Measurements from ENCODE around the gene OVAAL. TPM values are rescaled to one million over a fixed set of nuclear protein-coding genes. Genes with fewer than 3 reads are reported as not detected.

OVAAL gene
- total and polyA plus RNA-seq, 4 donors, result 0.17 TPM; not detected in 3

GRCh38 chr1:180560200-180560867 is 1.6 kb downstream of the OVAAL start:
- Histone ChIP-seq H3K27ac (ENCODE audit: low read depth in 1 of 2, low read length in 1 of 2) (peak overlapping the region in 1 of 2 donors; percentile 73), H3K4me1 (ENCODE audit: control insufficient read depth in 5 of 5, insufficient read depth in 5 of 5, low read length in 5 of 5) (peaks cover 0 to 20% (median 0%) of the 10 kb centered on the region in 5 donors), H3K4me3 (no peak overlapping the region), H3K27me3 (ENCODE audit: control insufficient read depth in 3 of 3, insufficient read depth in 3 of 3, low read length in 2 of 3) (no peaks in the 10 kb centered on the region), H3K9ac (ENCODE audit: insufficient read depth in 1 of 2, low read length in 2 of 2) (no peak overlapping the region), H3K36me3 (ENCODE audit: control insufficient read depth in 4 of 4, insufficient read depth in 4 of 4, low read length in 4 of 4) (no peaks in the 10 kb centered on the region), H3K9me3 (ENCODE audit: control insufficient read depth in 4 of 4, insufficient read depth in 3 of 4, low read length in 3 of 4) (no peaks in the 10 kb centered on the region)
- ATAC-seq (ENCODE audit: insufficient read depth, low FRiP score) (no peak), DNase-seq (no peak)
- no peak for TF ChIP-seq CTCF (IDR thresholded peaks at IDR 0.05; ENCODE audit: control extremely low read depth, extremely low read depth)
- WGBS, 2 donors, result 39 to 54% methylated on average over 3 of the region's 3 CpGs

GRCh38 chr1:180560868-180561600 is 2.3 kb downstream of the OVAAL start:
- 80 to 89% methylated on average over 5 of the region's 5 CpGs for WGBS, 2 donors
- H3K9ac ChIP-seq (ENCODE audit: insufficient read depth in 1 of 2, low read length in 2 of 2), result no peak overlapping the region
- H3K27me3 ChIP-seq (ENCODE audit: control insufficient read depth in 3 of 3, insufficient read depth in 3 of 3, low read length in 2 of 3), result no peaks in the 10 kb centered on the region
- no peak for TF ChIP-seq CTCF (IDR thresholded peaks at IDR 0.05; ENCODE audit: control extremely low read depth, extremely low read depth)
- no peaks in the 10 kb centered on the region for H3K9me3 ChIP-seq (ENCODE audit: control insufficient read depth in 4 of 4, insufficient read depth in 3 of 4, low read length in 3 of 4)
- H3K4me1 ChIP-seq (ENCODE audit: control insufficient read depth in 5 of 5, insufficient read depth in 5 of 5, low read length in 5 of 5), result peaks cover 0 to 26% (median 0%) of the 10 kb centered on the region in 5 donors
- no peak for ATAC-seq (ENCODE audit: insufficient read depth, low FRiP score)
- DNase-seq, result no peak
- no peak overlapping the region for H3K4me3 ChIP-seq
- peak overlapping the region in 1 of 2 donors; percentile 94 for H3K27ac ChIP-seq (ENCODE audit: low read depth in 1 of 2, low read length in 1 of 2)
- no peaks in the 10 kb centered on the region for H3K36me3 ChIP-seq (ENCODE audit: control insufficient read depth in 4 of 4, insufficient read depth in 4 of 4, low read length in 4 of 4)

- no peaks in the 10 kb centered on the region for H3K27me3 ChIP-seq (ENCODE audit: control insufficient read depth in 3 of 3, insufficient read depth in 3 of 3, low read length in 2 of 3)
- no peak overlapping the region for H3K9ac ChIP-seq (ENCODE audit: insufficient read depth in 1 of 2, low read length in 2 of 2)
- H3K9me3 ChIP-seq (ENCODE audit: control insufficient read depth in 4 of 4, insufficient read depth in 3 of 4, low read length in 3 of 4), result no peaks in the 10 kb centered on the region
- no peak for TF ChIP-seq CTCF (IDR thresholded peaks at IDR 0.05; ENCODE audit: control extremely low read depth, extremely low read depth)
- no peak overlapping the region for H3K4me3 ChIP-seq
- no peaks in the 10 kb centered on the region for H3K36me3 ChIP-seq (ENCODE audit: control insufficient read depth in 4 of 4, insufficient read depth in 4 of 4, low read length in 4 of 4)
- H3K4me1 ChIP-seq (ENCODE audit: control insufficient read depth in 5 of 5, insufficient read depth in 5 of 5, low read length in 5 of 5), result peaks cover 0 to 28% (median 0%) of the 10 kb centered on the region in 5 donors
- WGBS, 2 donors, result 91 to 100% methylated on average over 1 of the region's 1 CpG
- DNase-seq (no peak), ATAC-seq (ENCODE audit: insufficient read depth, low FRiP score) (no peak)
- peak overlapping the region in 1 of 2 donors; percentile 94 for H3K27ac ChIP-seq (ENCODE audit: low read depth in 1 of 2, low read length in 1 of 2)
Observed at GRCh38 chr1:180562640-180563025, 3.9 kb downstream of the OVAAL start.
